Epithelial cell of esophagus (primary cell): ENCODE results near the gene NBEAL2.

Experiments used
- DNase-seq: peaks from one replicate; pipeline ENCODE4 v3.0.0; 2010; ENCODE audit warnings: low read depth
- H3K4me3 ChIP-seq: 2 replicates; pipeline ENCODE4 v1.5.1; 2011; ENCODE audit warnings: mild to moderate bottlenecking, low read length, control low read depth
- TF ChIP-seq, protein P1 (sequence below): IDR thresholded peaks from 2 replicates; pipeline ENCODE4 v1.5.1; 2011; ENCODE audit warnings: low read depth, mild to moderate bottlenecking, low read length, control low read depth, inconsistent platforms; ENCODE audit not compliant: insufficient read depth; ENCODE audit errors: missing control alignments

NBEAL2 gene

DNA sequence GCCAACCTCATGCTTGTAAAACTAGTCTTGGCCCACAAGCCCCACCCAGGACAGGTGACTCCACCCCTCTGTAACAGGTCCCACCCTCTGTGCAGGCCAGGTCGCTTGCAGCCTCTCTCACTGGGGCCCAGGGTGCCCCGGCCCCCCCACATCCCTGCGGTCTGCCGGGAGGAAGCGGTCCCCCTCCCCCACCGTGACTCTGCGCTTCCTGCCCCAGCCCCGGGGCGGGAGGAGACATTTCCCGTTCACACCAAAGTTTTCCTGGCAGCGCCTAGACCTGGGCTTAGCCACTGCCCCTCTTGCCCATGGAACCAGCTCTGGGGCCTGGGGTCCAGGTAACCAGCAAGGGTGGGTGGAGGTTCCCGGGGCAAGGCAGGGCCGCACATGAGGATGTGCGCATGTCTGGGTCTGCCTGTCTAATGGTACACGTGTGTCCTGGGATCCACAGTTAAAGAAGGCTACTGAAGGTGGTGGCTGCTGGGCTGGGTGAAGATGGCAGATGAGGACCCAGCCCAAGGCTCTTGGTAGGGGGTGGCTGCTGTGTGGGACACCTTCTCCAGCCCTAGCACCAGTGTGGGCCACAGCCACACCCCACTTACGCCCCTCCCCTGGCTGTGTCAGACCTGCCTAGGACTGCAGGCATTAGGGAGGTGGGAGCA lies 8.4 kb downstream of the NBEAL2 start:
- DNase-seq = peak; percentile 81
- H3K4me3 ChIP-seq = no peak overlapping the region
- TF ChIP-seq, protein P1, sequence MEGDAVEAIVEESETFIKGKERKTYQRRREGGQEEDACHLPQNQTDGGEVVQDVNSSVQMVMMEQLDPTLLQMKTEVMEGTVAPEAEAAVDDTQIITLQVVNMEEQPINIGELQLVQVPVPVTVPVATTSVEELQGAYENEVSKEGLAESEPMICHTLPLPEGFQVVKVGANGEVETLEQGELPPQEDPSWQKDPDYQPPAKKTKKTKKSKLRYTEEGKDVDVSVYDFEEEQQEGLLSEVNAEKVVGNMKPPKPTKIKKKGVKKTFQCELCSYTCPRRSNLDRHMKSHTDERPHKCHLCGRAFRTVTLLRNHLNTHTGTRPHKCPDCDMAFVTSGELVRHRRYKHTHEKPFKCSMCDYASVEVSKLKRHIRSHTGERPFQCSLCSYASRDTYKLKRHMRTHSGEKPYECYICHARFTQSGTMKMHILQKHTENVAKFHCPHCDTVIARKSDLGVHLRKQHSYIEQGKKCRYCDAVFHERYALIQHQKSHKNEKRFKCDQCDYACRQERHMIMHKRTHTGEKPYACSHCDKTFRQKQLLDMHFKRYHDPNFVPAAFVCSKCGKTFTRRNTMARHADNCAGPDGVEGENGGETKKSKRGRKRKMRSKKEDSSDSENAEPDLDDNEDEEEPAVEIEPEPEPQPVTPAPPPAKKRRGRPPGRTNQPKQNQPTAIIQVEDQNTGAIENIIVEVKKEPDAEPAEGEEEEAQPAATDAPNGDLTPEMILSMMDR = no peak

DNA sequence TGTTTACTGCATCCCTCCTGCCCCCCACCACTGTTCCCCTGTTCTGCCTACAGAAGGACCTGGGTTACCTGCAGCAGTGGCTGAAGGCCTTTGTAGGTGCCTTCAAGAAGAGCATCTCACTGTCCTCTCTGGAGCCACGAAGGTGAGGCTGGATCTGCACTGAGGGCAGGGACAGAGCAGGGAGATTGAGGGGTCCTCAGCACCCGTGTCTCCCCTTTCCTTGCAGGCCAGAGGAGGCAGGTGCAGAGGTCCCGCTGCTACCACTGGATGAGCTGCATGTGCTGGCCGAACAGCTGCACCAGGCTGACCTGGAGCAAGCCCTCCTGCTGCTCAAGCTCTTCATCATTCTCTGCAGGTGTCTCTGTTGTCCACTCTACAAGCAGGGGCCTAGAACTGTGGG lies 9.2 kb downstream of the NBEAL2 start:
- DNase-seq = no peak
- no peak overlapping the region for H3K4me3 ChIP-seq
- TF ChIP-seq, protein P1 = no peak

GRCh38 chr3:46989146-46989810 lies 9.8 kb downstream of the NBEAL2 start:
- DNase-seq = no peak
- TF ChIP-seq, protein P1 = no peak
- H3K4me3 ChIP-seq = no peak overlapping the region

GRCh38 chr3:46990573-46991374 lies 11.3 kb downstream of the NBEAL2 start:
- TF ChIP-seq, protein P1 = no peak
- no peak overlapping the region for H3K4me3 ChIP-seq
- no peak for DNase-seq

DNA sequence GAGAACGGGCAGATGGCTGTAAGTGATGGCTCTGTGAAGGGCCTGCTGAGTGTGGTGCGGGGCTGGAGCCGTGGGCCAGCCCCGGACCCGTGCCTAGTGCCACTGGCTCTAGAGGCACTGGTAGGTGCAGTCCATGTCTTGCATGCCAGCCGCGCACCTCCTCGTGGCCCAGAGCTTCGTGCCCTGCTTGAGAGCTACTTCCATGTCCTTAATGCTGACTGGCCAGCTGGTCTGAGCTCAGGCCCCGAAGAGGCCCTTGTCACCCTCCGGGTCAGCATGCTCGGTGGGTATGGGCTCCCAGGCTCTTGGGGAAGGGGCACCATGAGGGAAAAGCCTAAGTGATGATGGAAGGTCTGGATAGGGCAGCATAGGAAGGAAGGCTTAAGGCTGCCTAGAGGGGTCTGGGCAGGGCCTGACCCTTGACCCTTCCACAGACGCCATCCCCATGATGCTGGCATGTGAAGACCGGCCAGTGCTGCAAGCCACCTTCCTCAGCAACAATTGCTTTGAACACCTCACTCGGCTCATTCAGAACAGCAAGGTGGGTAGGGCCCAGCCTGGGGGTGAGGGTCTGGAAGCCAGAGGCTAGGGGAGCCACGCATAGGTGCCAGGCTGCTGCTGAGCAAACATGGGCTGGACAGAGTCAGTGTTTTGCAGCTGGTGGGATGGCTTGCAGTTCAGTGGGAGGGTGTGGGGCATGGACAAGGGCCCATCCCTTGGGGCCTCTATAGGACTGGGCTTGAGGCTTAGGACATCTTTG lies 12.1 kb downstream of the NBEAL2 start:
- DNase-seq = no peak
- no peak overlapping the region for H3K4me3 ChIP-seq
- TF ChIP-seq, protein P1 = no peak

DNA sequence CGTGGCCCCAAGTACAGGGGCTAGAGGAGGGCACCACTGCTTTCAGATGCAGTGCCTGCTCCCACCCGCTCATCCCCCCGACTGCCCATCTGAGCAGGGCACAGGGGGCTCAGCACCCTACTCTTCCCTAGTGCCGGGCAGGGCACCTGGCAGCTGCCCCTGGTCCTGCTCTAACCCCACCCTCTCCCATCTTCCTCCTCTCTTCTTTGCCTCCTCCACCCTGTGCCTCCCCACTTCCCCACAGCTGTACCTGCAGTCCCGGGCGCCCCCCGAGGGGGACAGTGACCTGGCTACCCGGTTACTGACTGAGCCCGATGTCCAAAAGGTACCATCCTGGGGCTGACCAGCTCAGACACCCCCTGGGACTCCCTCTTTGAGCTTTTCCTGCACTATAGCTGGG lies 12.8 kb downstream of the NBEAL2 start:
- no peak overlapping the region for H3K4me3 ChIP-seq

More for the DNA sequence above, 12.8 kb downstream of the NBEAL2 start:
- DNase-seq = no peak
- TF ChIP-seq, protein P1 = no peak
